Left renal cortex interstitium (tissue), 4 donors: ENCODE results near the gene PIGO. TPM values are rescaled to one million over a fixed set of nuclear protein-coding genes. Genes with fewer than 3 reads are reported as not detected.

Experiments
- DNase-seq, 4 donors: peaks; one replicate each; pipeline ENCODE4 v3.0.0-alpha.2; 2013; ENCODE audit warnings: low read depth in 4 of 4, low spot score in 2 of 4, missing footprints in 1 of 4
- polyA plus RNA-seq, 4 donors: library from polyadenylated mRNA; unstranded; fragments of 120-200 nt; gene quantifications; one replicate each; pipeline ENCODE4 v1.2.1, GENCODE V29; 2013; ENCODE audit not compliant: insufficient read length in 4 of 4

PIGO gene
- polyA plus RNA-seq, 4 donors = 33.1 to 38.4 (median 35.3) TPM

- no peak for DNase-seq
Measured at GRCh38 chr9:35107297-35108290, 11.2 kb upstream of the PIGO start.

- DNase-seq = no peak
Measured at GRCh38 chr9:35106343-35106730, 9.9 kb upstream of the PIGO start.

- DNase-seq = no peak
Measured at GRCh38 chr9:35105571-35106342, 9.4 kb upstream of the PIGO start.

GRCh38 chr9:35105126-35105525 lies 8.7 kb upstream of the PIGO start:
- no peak for DNase-seq

- no peak for DNase-seq
Measured at GRCh38 chr9:35104586-35104985, 8.2 kb upstream of the PIGO start.

GRCh38 chr9:35103660-35104191 lies 7.3 kb upstream of the PIGO start:
- no peak for DNase-seq

- peak in 3 of 4 donors; percentile 78 to 92 (median 87) for DNase-seq
Measured at GRCh38 chr9:35102769-35103659, 6.6 kb upstream of the PIGO start, which contains the start of gene STOML2. Gene STOML2, minus strand, starts transcription at chr9:35103131. Its CDS starts 37 bp downstream, at chr9:35103094.

- no peak for DNase-seq
Measured at GRCh38 chr9:35102465-35102768, 6.0 kb upstream of the PIGO start.

- no peak for DNase-seq
Measured at GRCh38 chr9:35097573-35097972, 1.2 kb upstream of the PIGO start.

- no peak for DNase-seq
Measured at GRCh38 chr9:35091536-35091935, 4.9 kb downstream of the PIGO start.

GRCh38 chr9:35089434-35089833 lies 7.0 kb downstream of the PIGO start:
- DNase-seq = no peak

GRCh38 chr9:35085078-35085477 lies 11.3 kb downstream of the PIGO start:
- DNase-seq = no peak

- peak; percentile 80 to 91 (median 90) for DNase-seq
Measured at GRCh38 chr9:35079426-35080341, 16.7 kb downstream of the PIGO start, which contains the start of gene FANCG. Gene FANCG, minus strand, starts transcription at chr9:35079942. Its CDS starts 418 bp downstream, at chr9:35079524.

GRCh38 chr9:35079041-35079425 lies 17.4 kb downstream of the PIGO start:
- no peak for DNase-seq

- DNase-seq = no peak
Measured at GRCh38 chr9:35078066-35078465, 18.3 kb downstream of the PIGO start.

- no peak for DNase-seq
Measured at GRCh38 chr9:35076848-35077247, 19.5 kb downstream of the PIGO start.

- no peak for DNase-seq
Measured at GRCh38 chr9:35075358-35075757, 21.0 kb downstream of the PIGO start.

- DNase-seq = no peak
Measured at GRCh38 chr9:35074791-35075190, 21.6 kb downstream of the PIGO start.

- no peak for DNase-seq
Measured at GRCh38 chr9:35074141-35074540, 22.2 kb downstream of the PIGO start.
